ENCODE data around the gene NIPAL4.

DNA sequence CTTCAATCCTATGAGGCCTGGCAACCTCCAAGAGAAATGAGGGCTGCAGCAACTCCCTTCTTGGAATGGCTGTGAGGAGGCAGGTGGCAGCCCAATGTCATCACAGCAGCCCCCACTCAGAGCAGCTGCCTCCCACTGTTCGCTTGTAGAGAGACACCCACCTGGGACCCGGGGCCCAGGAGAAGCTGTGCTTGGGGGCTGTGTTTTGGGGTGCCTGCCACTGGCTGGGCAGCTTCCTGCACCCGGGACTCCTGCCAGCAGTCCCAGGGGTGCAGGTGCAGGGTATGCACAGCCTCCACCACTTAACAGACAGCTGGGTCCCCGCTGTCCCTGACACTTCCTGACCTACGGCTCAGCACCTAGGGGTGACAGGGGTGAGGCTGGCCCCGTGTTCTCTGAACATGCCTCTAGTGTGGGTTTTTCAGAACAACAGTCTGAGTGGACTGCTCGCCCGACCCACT is 26.2 kb downstream of the NIPAL4 start:
- TF ChIP-seq CTCF (conservative IDR thresholded peaks at IDR 0.05; ENCODE audit: low read length) (no peak), EZH2phosphoT487 (IDR thresholded peaks at IDR 0.05; ENCODE audit: borderline replicate concordance, low read depth, low read length) (no peak)

All from OCI-LY7 (cell line).